AG04450 (cell line): Measurements from ENCODE around the gene DOCK4. TPM values are rescaled to one million over a fixed set of nuclear protein-coding genes. Genes with fewer than 3 reads are reported as not detected.

ENCODE experiments used
- CTCF ChIA-PET: fragments of 300-600, 350-600 bp; formaldehyde crosslinking; extraction: SDS; loops from one replicate; lab custom pipeline; 2022; ENCODE audit warnings: antibody characterized with exemption, inconsistent platforms; lab: Charles Lee
- POLR2A ChIA-PET: fragments of 350-600 bp; formaldehyde crosslinking; extraction: SDS; loops from one replicate; lab custom pipeline; 2021; ENCODE audit warnings: antibody characterized with exemption, inconsistent platforms; lab: Yijun Ruan, JAX
- DNase-seq: peaks from one replicate; pipeline ENCODE4 v3.0.0-alpha.2; 2011; ENCODE audit warnings: low read depth, low spot score
- H3K27ac ChIP-seq: one replicate; pipeline ENCODE4 v1.5.1; 2012; ENCODE audit warnings: low read depth, low read length, control low read depth
- H3K27me3 ChIP-seq: one replicate; pipeline ENCODE4 v1.6.0; 2012; ENCODE audit warnings: low read length; ENCODE audit not compliant: control insufficient read depth, insufficient read depth
- H3K4me3 ChIP-seq: 2 replicates; pipeline ENCODE4 v1.5.1; 2011; ENCODE audit warnings: mild to moderate bottlenecking, low read depth, low read length, control low read depth
- H3K9me3 ChIP-seq: 2 replicates; pipeline ENCODE4 v1.5.1; 2012; ENCODE audit warnings: low read length; ENCODE audit not compliant: control insufficient read depth, insufficient read depth
- polyA plus RNA-seq: library from polyadenylated mRNA; depleted of rRNA; stranded (reverse); fragments of >200 nt; gene quantifications from 2 replicates; pipeline ENCODE4 v1.2.3, GENCODE V29; 2011
- TF ChIP-seq, protein P1 (sequence below): IDR thresholded peaks from 2 replicates; pipeline ENCODE4 v1.5.1; 2011; ENCODE audit warnings: low read depth, low read length, control low read depth, inconsistent platforms

DOCK4 gene
- polyA plus RNA-seq, 1 experiment: 12.6 TPM

DNA sequence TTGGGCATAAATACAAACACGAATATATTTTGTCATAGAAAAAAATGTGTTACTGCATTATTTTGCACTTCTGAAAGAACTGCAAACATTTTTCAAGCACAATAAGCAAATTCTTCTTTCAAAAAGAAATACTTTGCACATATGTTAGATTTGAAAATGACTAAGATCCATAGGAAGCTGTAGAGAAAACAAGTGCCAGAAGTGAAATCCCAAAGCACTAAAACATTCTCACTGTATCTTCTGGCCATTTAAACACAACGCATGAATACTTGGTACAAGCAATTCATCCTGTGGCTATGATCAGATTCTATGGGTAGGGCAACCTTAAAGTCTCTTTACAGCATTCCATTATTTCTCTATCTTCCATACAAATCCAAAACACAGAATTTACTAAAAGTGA is 418.5 kb downstream of the DOCK4 start:
- ChIA-PET POLR2A (no interaction called here), CTCF (no interaction called here)
- no peaks in the 10 kb centered on the region for H3K9me3 ChIP-seq
- no peaks in the 10 kb centered on the region for H3K27me3 ChIP-seq
- H3K27ac ChIP-seq: no peak overlapping the region
- TF ChIP-seq, protein P1, sequence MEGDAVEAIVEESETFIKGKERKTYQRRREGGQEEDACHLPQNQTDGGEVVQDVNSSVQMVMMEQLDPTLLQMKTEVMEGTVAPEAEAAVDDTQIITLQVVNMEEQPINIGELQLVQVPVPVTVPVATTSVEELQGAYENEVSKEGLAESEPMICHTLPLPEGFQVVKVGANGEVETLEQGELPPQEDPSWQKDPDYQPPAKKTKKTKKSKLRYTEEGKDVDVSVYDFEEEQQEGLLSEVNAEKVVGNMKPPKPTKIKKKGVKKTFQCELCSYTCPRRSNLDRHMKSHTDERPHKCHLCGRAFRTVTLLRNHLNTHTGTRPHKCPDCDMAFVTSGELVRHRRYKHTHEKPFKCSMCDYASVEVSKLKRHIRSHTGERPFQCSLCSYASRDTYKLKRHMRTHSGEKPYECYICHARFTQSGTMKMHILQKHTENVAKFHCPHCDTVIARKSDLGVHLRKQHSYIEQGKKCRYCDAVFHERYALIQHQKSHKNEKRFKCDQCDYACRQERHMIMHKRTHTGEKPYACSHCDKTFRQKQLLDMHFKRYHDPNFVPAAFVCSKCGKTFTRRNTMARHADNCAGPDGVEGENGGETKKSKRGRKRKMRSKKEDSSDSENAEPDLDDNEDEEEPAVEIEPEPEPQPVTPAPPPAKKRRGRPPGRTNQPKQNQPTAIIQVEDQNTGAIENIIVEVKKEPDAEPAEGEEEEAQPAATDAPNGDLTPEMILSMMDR: no peak
- no peak for DNase-seq
- H3K4me3 ChIP-seq: no peak overlapping the region

DNA sequence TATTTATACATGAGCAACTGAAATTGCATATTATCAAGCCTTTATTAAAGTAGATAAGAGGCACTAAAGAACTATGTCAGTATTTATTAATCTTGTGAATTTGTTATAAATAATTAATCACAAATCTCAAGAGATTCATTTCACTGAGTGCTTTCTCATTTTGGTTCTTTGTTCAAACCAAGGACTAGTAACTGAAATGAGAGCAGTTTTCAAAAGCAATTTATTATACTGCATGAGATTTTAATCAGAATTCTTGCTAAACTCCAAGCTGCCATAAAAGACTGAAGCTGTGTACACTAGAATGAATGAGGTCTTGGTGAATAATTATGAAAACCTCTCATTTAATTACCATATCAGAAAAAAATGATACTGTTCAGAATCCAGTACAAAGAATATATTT is 419.1 kb downstream of the DOCK4 start:
- ChIA-PET CTCF (no interaction called here), POLR2A (no interaction called here)
- no peaks in the 10 kb centered on the region for H3K9me3 ChIP-seq

DNA sequence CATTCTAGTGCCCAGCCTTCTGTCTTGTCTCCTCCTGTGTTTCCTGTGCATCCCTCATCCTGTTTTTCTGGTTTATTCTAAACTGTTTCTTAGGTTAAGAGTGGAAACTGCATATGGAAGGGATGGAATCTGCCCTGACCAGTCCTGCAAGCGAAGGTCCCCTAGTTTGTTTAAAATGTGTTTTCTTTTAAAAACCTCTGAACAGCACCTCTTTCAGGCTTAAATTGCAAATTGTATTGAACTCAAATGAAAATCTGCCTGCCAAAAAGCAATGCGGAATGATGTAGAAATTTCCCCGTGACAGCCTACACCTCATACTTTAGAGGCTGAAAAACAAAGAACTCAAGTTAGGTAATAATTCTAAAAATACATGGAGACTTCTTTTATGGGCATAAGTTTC is 421.1 kb downstream of the DOCK4 start:
- H3K27ac ChIP-seq: no peak overlapping the region
- H3K4me3 ChIP-seq: no peak overlapping the region
- no peaks in the 10 kb centered on the region for H3K9me3 ChIP-seq
- no peaks in the 10 kb centered on the region for H3K27me3 ChIP-seq
- ChIA-PET POLR2A (no interaction called here), CTCF (interaction anchor here (0.6 kb wide), 1 partner anchor 711 kb away, joined by 4 read pairs; no protein-coding TSS in a partner anchor)
- TF ChIP-seq, protein P1: no peak
- no peak for DNase-seq

More for the DNA sequence above, 419.1 kb downstream of the DOCK4 start:
- DNase-seq: no peak
- H3K4me3 ChIP-seq: no peak overlapping the region
- no peak overlapping the region for H3K27ac ChIP-seq
- TF ChIP-seq, protein P1: no peak
- H3K27me3 ChIP-seq: no peaks in the 10 kb centered on the region

DNA sequence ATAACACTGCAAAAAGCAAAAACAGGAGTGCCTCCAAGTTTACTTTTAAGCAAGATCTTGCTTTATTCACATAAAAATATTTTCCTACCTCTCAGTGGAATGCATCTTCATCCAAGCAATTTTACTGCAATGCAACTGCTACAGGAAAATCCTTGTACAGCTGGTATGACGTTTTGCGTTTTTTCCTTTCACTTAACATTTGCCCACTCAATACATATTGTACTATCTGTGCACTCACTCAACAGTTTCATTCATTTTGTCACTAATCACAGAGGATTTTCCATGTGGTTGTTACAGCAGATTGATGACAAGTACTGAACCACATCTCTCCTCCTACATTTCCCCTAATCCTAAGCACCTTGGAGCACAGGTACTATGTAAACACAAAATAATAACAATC is 421.9 kb downstream of the DOCK4 start:
- no peak for DNase-seq
- TF ChIP-seq, protein P1: no peak
- Histone ChIP-seq H3K27me3 (no peaks in the 10 kb centered on the region), H3K27ac (no peak overlapping the region), H3K4me3 (no peak overlapping the region), H3K9me3 (no peaks in the 10 kb centered on the region)
- POLR2A ChIA-PET: no interaction called here
- CTCF ChIA-PET: no interaction called here

DNA sequence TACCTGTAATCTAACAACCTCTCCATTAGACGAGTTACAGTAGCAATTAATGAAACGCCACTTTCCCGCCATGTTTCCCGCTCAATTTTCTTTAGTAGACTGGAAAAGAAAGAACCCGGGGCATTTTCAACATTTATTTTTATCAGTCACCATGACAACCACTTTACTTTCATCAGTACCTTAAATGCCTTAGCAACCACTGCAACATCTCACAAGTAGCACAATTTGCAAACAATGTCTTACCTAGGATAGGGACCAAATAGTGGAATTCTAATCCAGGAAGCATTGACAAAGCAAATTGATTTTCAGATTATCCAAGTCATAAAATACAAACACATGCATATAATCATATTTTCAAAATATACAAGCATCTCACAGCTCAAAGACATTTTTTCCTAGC is 422.3 kb downstream of the DOCK4 start:
- H3K27ac ChIP-seq: no peak overlapping the region
- ChIA-PET CTCF (no interaction called here), POLR2A (interaction anchor here (0.5 kb wide), 1 partner anchor 699 kb away, joined by 5 read pairs; no protein-coding TSS in a partner anchor)
- no peak overlapping the region for H3K4me3 ChIP-seq
- H3K9me3 ChIP-seq: no peaks in the 10 kb centered on the region
- DNase-seq: no peak
- no peaks in the 10 kb centered on the region for H3K27me3 ChIP-seq
- TF ChIP-seq, protein P1: no peak
